8988T (cell line): ENCODE results near the gene AMMECR1.
A peak's percentile ranks its signal among the peaks of the same experiment; 100 is the strongest.

Experiments used
- DNase-seq: peaks from one replicate; pipeline ENCODE4 v3.0.0; 2011

AMMECR1 gene

GRCh38 chrX:110201799-110202198 lies 116.1 kb downstream of the AMMECR1 start:
- no peak for DNase-seq

- no peak for DNase-seq
Measured at GRCh38 chrX:110194977-110195376, 122.9 kb downstream of the AMMECR1 start.

GRCh38 chrX:110192516-110192915 lies 125.4 kb downstream of the AMMECR1 start:
- no peak for DNase-seq

- DNase-seq = no peak
Measured at GRCh38 chrX:110188701-110189558, 129.0 kb downstream of the AMMECR1 start.

GRCh38 chrX:110183314-110183713 lies 134.6 kb downstream of the AMMECR1 start:
- DNase-seq = no peak

- no peak for DNase-seq
Measured at GRCh38 chrX:110182865-110183264, 135.0 kb downstream of the AMMECR1 start.

GRCh38 chrX:110182362-110182761 lies 135.5 kb downstream of the AMMECR1 start:
- no peak for DNase-seq

- no peak for DNase-seq
Measured at GRCh38 chrX:110181459-110182137, 136.3 kb downstream of the AMMECR1 start.

- DNase-seq = no peak
Measured at GRCh38 chrX:110180928-110181310, 137.0 kb downstream of the AMMECR1 start.

- no peak for DNase-seq
Measured at GRCh38 chrX:110180176-110180927, 137.5 kb downstream of the AMMECR1 start.

GRCh38 chrX:110178179-110178865 lies 139.6 kb downstream of the AMMECR1 start:
- DNase-seq = no peak

GRCh38 chrX:110175696-110176095 lies 142.2 kb downstream of the AMMECR1 start:
- DNase-seq = no peak

GRCh38 chrX:110175146-110175545 lies 142.7 kb downstream of the AMMECR1 start:
- DNase-seq = no peak

- no peak for DNase-seq
Measured at GRCh38 chrX:110173192-110174175, 144.4 kb downstream of the AMMECR1 start.

GRCh38 chrX:110172215-110172614 lies 145.7 kb downstream of the AMMECR1 start:
- DNase-seq = no peak

GRCh38 chrX:110171442-110171841 lies 146.4 kb downstream of the AMMECR1 start:
- DNase-seq = no peak

- DNase-seq = no peak
Measured at GRCh38 chrX:110170029-110170428, 147.9 kb downstream of the AMMECR1 start.

- no peak for DNase-seq
Measured at GRCh38 chrX:110168585-110168984, 149.3 kb downstream of the AMMECR1 start.

- peak; percentile 50 for DNase-seq
Measured at GRCh38 chrX:110167952-110168451, 149.9 kb downstream of the AMMECR1 start.

- no peak for DNase-seq
Measured at GRCh38 chrX:110163488-110163887, 154.4 kb downstream of the AMMECR1 start.

- DNase-seq = no peak
Measured at GRCh38 chrX:110162867-110163266, 155.0 kb downstream of the AMMECR1 start.
